GM21423 (cell line): Measurements from ENCODE around the gene CXorf49B.
"Not testable (repeated sequence)": the region's sequence is repeated elsewhere in the genome, so short reads cannot be mapped to it uniquely, and the experiment has no call there.

ENCODE experiments used
- ATAC-seq: cut with Tn5 transposase; IDR thresholded peaks from one replicate; pipeline ENCODE4 v1.9.1; 2021; ENCODE audit warnings: mild to moderate bottlenecking, moderate library complexity; ENCODE audit not compliant: unreplicated experiment

The CXorf49B gene

DNA sequence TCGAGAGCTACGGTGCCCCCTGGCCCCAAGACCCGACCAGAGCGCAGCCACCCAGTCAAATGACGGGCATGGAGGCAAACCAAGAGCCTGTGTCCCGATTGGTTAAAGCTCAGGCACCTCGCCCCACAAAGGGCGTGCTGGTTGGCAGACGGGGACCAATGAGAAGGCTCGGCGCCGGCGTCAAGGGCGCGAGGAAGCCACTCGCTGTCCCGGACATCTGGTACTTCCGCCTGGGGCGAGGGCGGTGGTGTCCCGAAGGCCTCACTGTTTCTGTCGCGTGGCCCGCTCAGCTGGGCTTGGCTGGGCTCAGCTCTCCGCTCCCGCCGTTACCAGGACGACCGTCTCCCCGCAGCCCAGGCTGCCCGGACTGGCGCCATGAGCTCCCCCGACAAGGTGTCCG is at the start of gene CXorf49B:
TSS of gene CXorf49B (plus strand) at position 301 of the 400 bp plus-strand sequence. CDS start at position 376, 75 bp downstream.
- not testable (repeated sequence) for ATAC-seq

DNA sequence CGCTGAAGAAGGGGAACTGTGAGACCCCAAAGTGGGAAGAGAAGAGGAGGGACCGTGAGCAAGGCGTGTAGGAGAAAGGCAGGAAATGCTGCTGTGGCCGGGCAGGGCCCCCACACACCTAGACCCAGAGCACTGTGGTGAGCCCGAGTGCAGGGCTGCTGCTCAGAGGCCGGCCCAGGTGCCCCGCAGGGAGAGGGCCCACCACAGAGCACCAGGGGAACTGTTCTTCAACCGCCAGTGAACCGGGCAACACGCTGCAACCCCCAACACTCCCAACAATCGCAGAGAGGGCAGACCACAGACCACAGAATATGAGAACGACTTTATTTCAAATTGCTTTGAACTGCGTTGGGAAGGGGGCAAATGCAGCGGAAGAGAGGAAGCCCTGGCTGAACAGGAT is 49.1 kb upstream of the CXorf49B start:
- ATAC-seq, result not testable (repeated sequence)

DNA sequence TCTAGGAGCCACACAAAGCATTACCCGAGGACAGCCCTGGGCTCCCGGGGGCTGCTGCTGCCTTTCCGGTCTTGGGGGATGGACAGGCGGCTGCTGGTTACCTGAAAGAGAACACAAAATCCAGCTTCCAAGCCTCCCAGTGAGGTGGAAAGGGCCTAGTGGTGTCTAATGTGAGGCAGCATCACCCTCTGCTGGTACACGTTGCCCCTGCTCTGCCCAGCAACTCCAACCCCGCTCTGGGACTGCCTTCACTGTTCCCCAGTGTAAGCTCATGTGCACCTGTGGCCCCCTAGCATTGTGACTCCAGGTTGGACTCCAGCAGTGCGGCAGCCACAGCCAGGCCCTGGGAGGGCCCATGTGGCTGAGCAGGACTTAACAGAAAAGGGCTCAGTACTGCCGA is 47.6 kb upstream of the CXorf49B start:
- ATAC-seq, result not testable (repeated sequence)

DNA sequence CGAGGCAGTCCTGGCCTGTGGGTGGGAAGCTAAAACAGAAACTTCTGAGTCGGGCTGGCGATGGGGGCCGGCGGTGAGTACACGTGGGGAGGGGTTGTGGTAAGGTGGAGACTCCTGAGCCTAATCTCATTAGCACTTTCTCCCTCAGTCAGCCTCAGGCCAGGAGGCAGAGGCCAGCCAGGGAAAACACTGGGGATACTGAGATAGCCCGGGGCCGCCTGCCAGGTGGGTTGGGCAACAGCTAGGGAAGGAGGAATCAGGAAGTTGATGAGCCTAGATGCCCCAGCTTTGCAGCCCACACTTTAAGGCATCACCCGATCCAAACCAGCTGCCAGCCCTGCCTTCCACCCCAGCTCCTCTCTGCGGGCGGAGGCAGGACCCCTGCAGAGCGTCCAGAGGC is 46.8 kb upstream of the CXorf49B start:
- not testable (repeated sequence) for ATAC-seq

DNA sequence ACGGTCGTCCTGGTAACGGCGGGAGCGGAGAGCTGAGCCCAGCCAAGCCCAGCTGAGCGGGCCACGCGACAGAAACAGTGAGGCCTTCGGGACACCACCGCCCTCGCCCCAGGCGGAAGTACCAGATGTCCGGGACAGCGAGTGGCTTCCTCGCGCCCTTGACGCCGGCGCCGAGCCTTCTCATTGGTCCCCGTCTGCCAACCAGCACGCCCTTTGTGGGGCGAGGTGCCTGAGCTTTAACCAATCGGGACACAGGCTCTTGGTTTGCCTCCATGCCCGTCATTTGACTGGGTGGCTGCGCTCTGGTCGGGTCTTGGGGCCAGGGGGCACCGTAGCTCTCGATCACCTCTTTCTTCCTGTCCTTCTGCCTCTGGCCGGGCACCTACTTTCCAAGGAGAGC is 45.0 kb upstream of the CXorf49B start, which contains the start of gene CXorf49:
TSS of gene CXorf49 (minus strand) at position 101 of the 400 bp plus-strand sequence. CDS start 134 bp downstream, outside the sequence.
- not testable (repeated sequence) for ATAC-seq

DNA sequence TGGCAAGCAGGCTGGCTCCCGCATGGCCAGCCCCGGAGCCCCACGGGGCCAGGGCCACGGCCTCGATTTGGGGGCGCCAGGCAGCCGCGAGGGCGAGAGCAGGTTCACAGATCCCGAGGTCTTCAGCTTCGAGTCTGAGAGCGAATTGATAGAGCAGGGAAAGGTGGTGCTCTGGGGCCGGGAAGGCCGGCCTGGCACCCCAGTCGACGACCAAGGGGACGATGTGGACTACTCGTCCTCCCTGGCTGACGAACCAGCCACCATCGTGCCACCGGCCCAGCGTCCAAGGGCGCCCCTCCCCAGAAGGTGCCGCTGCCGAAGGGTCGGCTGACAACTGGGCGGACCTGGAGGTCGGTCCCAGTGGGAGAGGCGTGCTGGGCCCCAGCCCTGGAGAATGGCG is 44.0 kb upstream of the CXorf49B start:
- not testable (repeated sequence) for ATAC-seq

DNA sequence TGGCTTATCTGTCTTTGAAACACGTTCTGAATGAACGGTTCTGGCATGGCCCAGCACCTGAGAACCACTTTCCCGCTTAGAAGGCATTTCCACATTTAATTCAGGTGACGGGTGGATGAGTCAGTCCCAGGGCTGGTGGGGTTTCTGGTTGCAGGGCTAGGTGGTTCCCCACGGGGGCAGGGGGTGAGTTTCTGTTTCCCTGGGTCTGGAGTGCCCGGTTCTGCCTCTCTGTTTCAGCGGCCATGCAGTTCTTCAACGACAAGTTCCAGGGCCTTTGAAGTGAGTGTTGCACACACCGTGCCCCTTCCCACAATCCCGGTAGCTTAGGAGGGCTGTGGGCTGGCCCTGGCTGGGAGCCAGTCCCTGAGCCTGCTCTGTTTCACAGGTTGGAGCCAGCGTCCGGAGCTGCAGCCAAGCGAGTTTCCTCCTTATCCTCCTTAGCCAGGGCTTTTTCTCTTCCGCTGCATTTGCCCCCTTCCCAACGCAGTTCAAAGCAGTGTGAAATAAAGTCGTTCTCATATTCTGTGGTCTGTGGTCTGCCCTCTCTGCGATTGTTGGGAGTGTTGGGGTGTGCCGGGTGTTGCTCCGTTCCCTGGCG is 42.8 kb upstream of the CXorf49B start:
- not testable (repeated sequence) for ATAC-seq

DNA sequence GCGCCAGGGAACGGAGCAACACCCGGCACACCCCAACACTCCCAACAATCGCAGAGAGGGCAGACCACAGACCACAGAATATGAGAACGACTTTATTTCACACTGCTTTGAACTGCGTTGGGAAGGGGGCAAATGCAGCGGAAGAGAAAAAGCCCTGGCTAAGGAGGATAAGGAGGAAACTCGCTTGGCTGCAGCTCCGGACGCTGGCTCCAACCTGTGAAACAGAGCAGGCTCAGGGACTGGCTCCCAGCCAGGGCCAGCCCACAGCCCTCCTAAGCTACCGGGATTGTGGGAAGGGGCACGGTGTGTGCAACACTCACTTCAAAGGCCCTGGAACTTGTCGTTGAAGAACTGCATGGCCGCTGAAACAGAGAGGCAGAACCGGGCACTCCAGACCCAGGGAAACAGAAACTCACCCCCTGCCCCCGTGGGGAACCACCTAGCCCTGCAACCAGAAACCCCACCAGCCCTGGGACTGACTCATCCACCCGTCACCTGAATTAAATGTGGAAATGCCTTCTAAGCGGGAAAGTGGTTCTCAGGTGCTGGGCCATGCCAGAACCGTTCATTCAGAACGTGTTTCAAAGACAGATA is 2.4 kb upstream of the CXorf49B start:
- not testable (repeated sequence) for ATAC-seq

DNA sequence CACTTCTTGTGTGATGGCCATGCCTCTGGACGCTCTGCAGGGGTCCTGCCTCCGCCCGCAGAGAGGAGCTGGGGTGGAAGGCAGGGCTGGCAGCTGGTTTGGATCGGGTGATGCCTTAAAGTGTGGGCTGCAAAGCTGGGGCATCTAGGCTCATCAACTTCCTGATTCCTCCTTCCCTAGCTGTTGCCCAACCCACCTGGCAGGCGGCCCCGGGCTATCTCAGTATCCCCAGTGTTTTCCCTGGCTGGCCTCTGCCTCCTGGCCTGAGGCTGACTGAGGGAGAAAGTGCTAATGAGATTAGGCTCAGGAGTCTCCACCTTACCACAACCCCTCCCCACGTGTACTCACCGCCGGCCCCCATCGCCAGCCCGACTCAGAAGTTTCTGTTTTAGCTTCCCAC is 1.7 kb downstream of the CXorf49B start:
- not testable (repeated sequence) for ATAC-seq

DNA sequence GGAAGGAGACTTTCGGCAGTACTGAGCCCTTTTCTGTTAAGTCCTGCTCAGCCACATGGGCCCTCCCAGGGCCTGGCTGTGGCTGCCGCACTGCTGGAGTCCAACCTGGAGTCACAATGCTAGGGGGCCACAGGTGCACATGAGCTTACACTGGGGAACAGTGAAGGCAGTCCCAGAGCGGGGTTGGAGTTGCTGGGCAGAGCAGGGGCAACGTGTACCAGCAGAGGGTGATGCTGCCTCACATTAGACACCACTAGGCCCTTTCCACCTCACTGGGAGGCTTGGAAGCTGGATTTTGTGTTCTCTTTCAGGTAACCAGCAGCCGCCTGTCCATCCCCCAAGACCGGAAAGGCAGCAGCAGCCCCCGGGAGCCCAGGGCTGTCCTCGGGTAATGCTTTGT is 2.5 kb downstream of the CXorf49B start:
- not testable (repeated sequence) for ATAC-seq

DNA sequence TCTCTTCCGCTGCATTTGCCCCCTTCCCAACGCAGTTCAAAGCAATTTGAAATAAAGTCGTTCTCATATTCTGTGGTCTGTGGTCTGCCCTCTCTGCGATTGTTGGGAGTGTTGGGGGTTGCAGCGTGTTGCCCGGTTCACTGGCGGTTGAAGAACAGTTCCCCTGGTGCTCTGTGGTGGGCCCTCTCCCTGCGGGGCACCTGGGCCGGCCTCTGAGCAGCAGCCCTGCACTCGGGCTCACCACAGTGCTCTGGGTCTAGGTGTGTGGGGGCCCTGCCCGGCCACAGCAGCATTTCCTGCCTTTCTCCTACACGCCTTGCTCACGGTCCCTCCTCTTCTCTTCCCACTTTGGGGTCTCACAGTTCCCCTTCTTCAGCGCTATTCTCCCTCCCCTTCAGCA is 4.0 kb downstream of the CXorf49B start:
- ATAC-seq, result not testable (repeated sequence)

DNA sequence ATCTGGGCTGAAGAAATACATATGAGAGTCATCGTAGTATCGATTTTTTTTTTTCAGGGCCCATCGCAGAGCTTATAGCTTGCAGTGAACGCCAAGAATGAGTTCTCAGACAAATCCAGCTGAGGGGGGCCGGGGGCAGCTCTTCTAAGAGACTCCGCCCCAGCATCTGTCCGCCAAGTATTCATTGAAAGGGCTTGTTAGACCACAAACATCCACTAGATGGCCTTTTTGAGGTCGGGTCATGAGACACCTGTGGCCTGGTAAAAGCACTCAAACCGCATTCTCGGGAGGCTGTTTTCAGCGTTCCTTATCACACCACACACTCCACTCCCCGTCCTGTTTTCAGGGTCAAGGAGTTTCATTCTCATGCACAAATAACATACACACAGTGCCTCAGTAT is 15.2 kb downstream of the CXorf49B start:
- ATAC-seq, result not testable (repeated sequence)

DNA sequence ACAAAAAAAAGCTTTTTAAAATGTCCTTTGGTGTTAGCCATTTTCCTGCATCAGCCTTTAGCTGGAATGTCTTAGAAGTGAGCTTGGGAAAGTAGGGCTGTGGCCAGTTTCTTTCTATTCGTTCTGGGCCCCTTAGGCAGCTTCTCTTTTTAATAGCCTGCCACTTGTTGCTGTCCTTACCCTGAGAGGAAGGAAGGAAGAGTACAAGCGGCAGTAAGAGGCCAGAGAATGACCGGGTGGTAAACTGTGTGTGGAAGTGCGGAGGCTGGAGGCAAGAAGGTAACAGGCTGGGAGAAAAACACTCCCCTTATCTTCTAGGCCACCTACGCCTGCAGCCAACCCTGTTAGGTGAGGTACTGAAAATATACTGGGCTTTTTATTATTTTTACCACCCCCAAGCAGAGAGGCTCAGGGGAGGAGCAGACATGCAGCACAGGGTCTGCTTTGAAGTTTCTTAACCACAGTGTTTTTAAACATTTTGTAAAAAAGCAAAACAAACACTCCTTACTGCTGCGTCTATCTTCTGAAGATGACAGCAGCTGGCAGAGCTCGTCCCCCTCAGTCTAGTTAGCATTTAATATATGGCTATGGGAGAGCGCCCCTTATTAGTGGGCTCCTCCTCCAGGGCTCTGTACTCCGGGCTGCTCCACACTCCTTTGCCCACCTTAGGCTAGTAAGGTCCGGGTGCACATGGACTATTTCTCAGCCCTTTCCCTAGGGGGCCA is 19.2 kb downstream of the CXorf49B start:
- ATAC-seq, result not testable (repeated sequence)

DNA sequence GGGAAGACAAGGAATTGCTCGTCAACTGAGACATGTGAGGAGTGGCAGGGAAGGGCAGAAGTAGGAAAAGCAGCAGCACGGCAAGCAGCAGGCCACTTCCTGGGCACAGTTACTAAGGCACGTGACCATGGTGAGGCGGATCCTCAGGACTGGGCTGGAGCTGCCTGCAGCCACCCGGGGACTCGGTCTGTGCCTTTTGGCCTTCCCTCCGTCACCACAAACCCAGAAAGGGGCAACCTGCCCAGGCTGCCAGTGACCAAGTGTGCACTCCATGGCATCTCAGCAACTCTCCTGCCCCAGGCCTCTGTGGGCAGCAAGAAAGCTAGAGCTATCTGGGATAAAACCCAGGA is 19.8 kb downstream of the CXorf49B start:
- ATAC-seq, result not testable (repeated sequence)

DNA sequence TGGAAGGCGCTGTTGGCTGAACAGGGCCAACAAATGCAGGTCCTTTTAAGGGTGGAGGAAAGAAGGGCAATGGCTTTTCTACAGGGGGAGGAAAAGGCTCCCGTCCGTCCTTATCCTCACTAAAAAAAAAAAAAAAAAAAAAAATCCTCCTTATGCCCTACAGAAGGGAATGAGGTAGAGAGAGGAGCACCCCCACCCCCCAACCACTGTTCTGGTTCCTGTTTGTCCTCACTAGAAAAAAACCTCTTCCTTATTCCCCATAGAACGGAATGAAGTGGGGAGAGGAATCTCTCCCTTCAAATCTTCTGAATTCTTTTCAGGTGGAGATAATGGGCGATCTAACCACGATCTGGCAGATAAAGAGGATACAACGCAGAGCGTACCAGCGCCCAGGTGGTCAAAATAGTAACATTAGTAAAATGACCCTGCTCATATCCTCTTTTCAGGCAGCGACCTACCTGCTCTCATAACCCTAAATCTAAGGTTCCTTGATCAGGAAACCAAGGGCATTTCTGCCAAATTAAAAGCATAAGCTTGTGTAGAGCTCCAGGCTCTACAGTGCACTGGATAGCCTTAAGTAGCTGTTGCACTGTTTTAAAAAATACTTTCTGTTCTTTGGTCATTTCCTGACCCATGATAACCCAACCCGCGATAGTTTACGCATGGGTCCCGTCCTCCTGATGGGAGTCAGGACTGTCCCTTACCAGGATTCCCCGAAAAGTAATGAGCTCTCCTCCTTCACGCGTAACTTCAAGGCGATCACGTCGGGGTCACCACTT is 20.6 kb downstream of the CXorf49B start:
- peak; percentile 48 for ATAC-seq

DNA sequence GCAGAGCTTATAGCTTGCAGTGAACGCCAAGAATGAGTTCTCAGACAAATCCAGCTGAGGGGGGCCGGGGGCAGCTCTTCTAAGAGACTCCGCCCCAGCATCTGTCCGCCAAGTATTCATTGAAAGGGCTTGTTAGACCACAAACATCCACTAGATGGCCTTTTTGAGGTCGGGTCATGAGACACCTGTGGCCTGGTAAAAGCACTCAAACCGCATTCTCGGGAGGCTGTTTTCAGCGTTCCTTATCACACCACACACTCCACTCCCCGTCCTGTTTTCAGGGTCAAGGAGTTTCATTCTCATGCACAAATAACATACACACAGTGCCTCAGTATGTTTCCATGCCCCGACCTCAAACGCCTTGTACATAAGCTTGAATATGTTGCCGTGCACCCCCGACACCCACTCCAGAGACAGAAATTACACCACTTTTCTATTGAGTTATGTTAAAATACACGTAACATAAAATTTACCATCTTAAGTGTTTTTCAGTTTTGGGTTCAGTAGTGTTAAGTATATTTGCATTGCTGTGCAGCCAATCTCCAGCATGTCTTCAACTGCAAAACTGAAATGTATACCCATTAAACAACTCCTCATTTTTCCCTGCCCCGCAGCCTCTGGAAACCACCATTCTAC is 21.3 kb downstream of the CXorf49B start:
- ATAC-seq, result peak; percentile 73

DNA sequence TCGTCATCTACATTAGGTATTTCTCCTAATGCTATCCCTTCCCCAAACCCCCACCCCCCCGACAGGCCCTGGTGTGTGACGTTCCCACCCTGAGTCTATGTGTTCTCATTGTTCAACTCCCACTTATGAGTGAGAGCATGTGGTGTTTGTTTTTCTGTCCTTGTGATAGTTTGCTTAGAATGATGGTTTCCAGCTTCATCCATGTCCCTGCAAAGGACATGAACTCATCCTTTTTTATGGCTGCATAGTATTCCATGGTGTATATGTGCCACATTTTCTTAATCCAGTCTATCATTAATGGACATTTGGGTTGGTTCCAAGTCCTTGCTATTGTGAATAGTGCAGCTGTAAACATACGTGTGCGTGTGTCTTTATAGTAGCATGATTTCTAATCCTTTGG is 43.3 kb downstream of the CXorf49B start:
- ATAC-seq, result not testable (repeated sequence)

DNA sequence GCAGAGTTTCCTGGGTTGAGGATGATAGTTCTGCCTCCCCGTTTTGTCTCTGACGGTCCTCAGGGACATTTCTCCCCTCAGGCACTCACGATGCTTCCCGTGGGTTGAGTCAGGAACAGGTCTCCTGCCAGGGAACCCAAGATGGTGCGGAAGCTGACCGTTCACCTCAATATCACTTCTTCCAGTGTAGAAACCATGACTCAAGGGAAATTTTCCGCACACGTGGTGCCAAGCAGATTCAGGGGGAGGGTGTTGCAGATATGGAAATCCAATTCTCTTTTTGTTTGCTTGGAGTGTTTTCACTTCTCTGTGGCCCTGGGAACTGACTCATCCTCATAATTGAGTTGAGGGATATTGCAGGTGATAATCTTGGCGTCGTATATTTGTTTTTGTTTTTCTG is 46.7 kb downstream of the CXorf49B start:
- ATAC-seq, result no peak

DNA sequence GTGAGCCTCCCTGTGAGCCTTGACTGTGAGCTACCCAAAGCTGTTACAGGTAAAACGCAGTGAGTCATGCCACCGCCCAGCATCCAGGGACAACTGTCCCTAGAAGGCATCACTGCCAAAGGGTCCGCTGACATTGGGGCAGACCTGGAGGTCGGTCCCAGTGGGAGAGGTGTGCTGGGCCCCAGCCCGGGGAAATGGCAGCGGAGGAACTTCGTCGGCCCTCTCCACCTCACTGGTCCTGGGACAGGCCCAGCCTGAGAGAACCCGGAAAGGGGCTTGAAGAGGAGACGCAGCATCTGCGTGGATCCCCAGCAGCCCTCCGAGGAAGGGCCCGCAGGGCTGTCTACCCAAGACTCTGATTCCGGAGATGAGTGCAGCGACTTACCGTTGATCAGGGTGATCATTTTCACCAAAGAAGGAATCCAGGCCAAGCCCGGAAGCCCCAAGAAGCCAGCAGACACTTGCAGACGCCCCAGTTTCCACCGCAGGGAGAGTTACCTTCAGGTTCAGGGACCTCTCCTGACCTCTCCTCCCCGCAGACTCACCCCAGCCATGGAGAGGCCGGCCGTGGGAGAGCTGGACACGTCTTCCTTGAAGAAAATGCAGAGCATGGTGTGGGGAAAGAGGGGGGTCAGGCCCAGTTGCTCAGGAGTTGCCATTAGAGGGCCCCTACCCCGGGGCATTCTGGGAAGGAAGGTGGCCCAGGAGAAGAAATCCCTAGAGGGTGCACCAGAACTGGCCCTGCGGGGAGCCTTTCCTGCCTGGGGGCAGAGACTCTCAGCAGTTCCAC is 51.2 kb downstream of the CXorf49B start:
- ATAC-seq, result no peak
